HUES48 (cell line): ENCODE data around the gene GAREM1.

ENCODE experiments used
- H3K27ac ChIP-seq: one replicate; pipeline ENCODE4 v1.7.0; 2013; ENCODE audit warnings: low read depth, low read length, inconsistent platforms
- H3K27me3 ChIP-seq: 2 replicates; pipeline ENCODE4 v1.6.1; 2013; ENCODE audit warnings: mild to moderate bottlenecking, low read length; ENCODE audit not compliant: control insufficient read depth, insufficient read depth
- H3K36me3 ChIP-seq: 2 replicates; pipeline ENCODE4 v1.6.1; 2013; ENCODE audit warnings: low read length; ENCODE audit not compliant: control insufficient read depth, insufficient read depth
- H3K4me1 ChIP-seq: 2 replicates; pipeline ENCODE4 v1.6.1; 2013; ENCODE audit warnings: mild to moderate bottlenecking, low read length; ENCODE audit not compliant: control insufficient read depth, insufficient read depth
- H3K4me3 ChIP-seq: 2 replicates; pipeline ENCODE4 v1.5.1; 2013; ENCODE audit warnings: mild to moderate bottlenecking, low read depth, low read length
- H3K9ac ChIP-seq: 2 replicates; pipeline ENCODE4 v1.6.1; 2013; ENCODE audit warnings: mild to moderate bottlenecking, low read depth, low read length, moderate library complexity
- H3K9me3 ChIP-seq: 2 replicates; pipeline ENCODE4 v1.6.1; 2013; ENCODE audit warnings: low read length; ENCODE audit not compliant: control insufficient read depth, insufficient read depth

GAREM1 gene

GRCh38 chr18:32386471-32386870 lies 84.2 kb downstream of the GAREM1 start:
- Histone ChIP-seq H3K27me3 (no peaks in the 10 kb centered on the region), H3K9me3 (no peaks in the 10 kb centered on the region), H3K27ac (no peak overlapping the region), H3K9ac (no peak overlapping the region), H3K4me1 (no peaks in the 10 kb centered on the region; the same call in 1 of the 2 replicates), H3K4me3 (no peak overlapping the region), H3K36me3 (no peaks in the 10 kb centered on the region)

GRCh38 chr18:32383050-32383819 lies 87.4 kb downstream of the GAREM1 start:
- H3K36me3 ChIP-seq: no peaks in the 10 kb centered on the region
- H3K4me3 ChIP-seq: no peak overlapping the region
- no peak overlapping the region for H3K9ac ChIP-seq
- H3K4me1 ChIP-seq: no peaks in the 10 kb centered on the region; the same call in 1 of the 2 replicates
- H3K27me3 ChIP-seq: no peaks in the 10 kb centered on the region
- no peaks in the 10 kb centered on the region for H3K9me3 ChIP-seq
- no peak overlapping the region for H3K27ac ChIP-seq

- H3K4me1 ChIP-seq: no peaks in the 10 kb centered on the region; the same call in 1 of the 2 replicates
- H3K9ac ChIP-seq: no peak overlapping the region
- no peak overlapping the region for H3K27ac ChIP-seq
- H3K36me3 ChIP-seq: no peaks in the 10 kb centered on the region
- H3K27me3 ChIP-seq: no peaks in the 10 kb centered on the region
- no peaks in the 10 kb centered on the region for H3K9me3 ChIP-seq
- no peak overlapping the region for H3K4me3 ChIP-seq
These were observed 88.9 kb downstream of the GAREM1 start for GRCh38 chr18:32381761-32382160.

GRCh38 chr18:32380559-32380958 lies 90.1 kb downstream of the GAREM1 start:
- H3K4me3 ChIP-seq: no peak overlapping the region
- H3K9ac ChIP-seq: no peak overlapping the region
- no peaks in the 10 kb centered on the region for H3K9me3 ChIP-seq
- no peaks in the 10 kb centered on the region for H3K36me3 ChIP-seq
- no peak overlapping the region for H3K27ac ChIP-seq
- no peaks in the 10 kb centered on the region; the same call in 1 of the 2 replicates for H3K4me1 ChIP-seq
- H3K27me3 ChIP-seq: no peaks in the 10 kb centered on the region

GRCh38 chr18:32379891-32380290 lies 90.8 kb downstream of the GAREM1 start:
- Histone ChIP-seq H3K36me3 (no peaks in the 10 kb centered on the region), H3K4me3 (no peak overlapping the region), H3K9ac (no peak overlapping the region), H3K9me3 (no peaks in the 10 kb centered on the region), H3K27me3 (no peaks in the 10 kb centered on the region), H3K27ac (no peak overlapping the region), H3K4me1 (no peaks in the 10 kb centered on the region; the same call in 1 of the 2 replicates)

- Histone ChIP-seq H3K27me3 (no peaks in the 10 kb centered on the region), H3K9ac (no peak overlapping the region), H3K4me1 (no peaks in the 10 kb centered on the region), H3K4me3 (no peak overlapping the region), H3K27ac (no peak overlapping the region), H3K9me3 (no peaks in the 10 kb centered on the region), H3K36me3 (no peaks in the 10 kb centered on the region)
These were observed 92.0 kb downstream of the GAREM1 start for GRCh38 chr18:32378705-32379104.

- no peaks in the 10 kb centered on the region for H3K27me3 ChIP-seq
- H3K9me3 ChIP-seq: no peaks in the 10 kb centered on the region
- no peak overlapping the region for H3K4me3 ChIP-seq
- peaks cover 5% of the 10 kb centered on the region for H3K4me1 ChIP-seq
- no peak overlapping the region for H3K9ac ChIP-seq
- H3K27ac ChIP-seq: no peak overlapping the region
- no peaks in the 10 kb centered on the region for H3K36me3 ChIP-seq
These were observed 96.7 kb downstream of the GAREM1 start for GRCh38 chr18:32373995-32374394.

- peaks cover 5% of the 10 kb centered on the region for H3K4me1 ChIP-seq
- no peaks in the 10 kb centered on the region for H3K27me3 ChIP-seq
- no peak overlapping the region for H3K27ac ChIP-seq
- no peaks in the 10 kb centered on the region for H3K9me3 ChIP-seq
- H3K9ac ChIP-seq: no peak overlapping the region
- H3K36me3 ChIP-seq: no peaks in the 10 kb centered on the region
- H3K4me3 ChIP-seq: no peak overlapping the region
These were observed 97.2 kb downstream of the GAREM1 start for GRCh38 chr18:32373505-32373904.

GRCh38 chr18:32372381-32373061 lies 98.2 kb downstream of the GAREM1 start:
- Histone ChIP-seq H3K27ac (peak overlapping the region; percentile 34), H3K4me3 (no peak overlapping the region), H3K36me3 (no peaks in the 10 kb centered on the region), H3K4me1 (peaks cover 5% of the 10 kb centered on the region), H3K9ac (no peak overlapping the region), H3K9me3 (no peaks in the 10 kb centered on the region), H3K27me3 (no peaks in the 10 kb centered on the region)

GRCh38 chr18:32372047-32372380 lies 98.7 kb downstream of the GAREM1 start:
- H3K27ac ChIP-seq: peak overlapping the region; percentile 34
- no peak overlapping the region for H3K9ac ChIP-seq
- no peaks in the 10 kb centered on the region for H3K36me3 ChIP-seq
- peaks cover 5% of the 10 kb centered on the region for H3K4me1 ChIP-seq
- H3K27me3 ChIP-seq: no peaks in the 10 kb centered on the region
- no peak overlapping the region for H3K4me3 ChIP-seq
- no peaks in the 10 kb centered on the region for H3K9me3 ChIP-seq

GRCh38 chr18:32371384-32371783 lies 99.3 kb downstream of the GAREM1 start:
- Histone ChIP-seq H3K27ac (no peak overlapping the region), H3K27me3 (no peaks in the 10 kb centered on the region), H3K9ac (no peak overlapping the region), H3K4me1 (peaks cover 5% of the 10 kb centered on the region), H3K4me3 (no peak overlapping the region), H3K36me3 (no peaks in the 10 kb centered on the region), H3K9me3 (no peaks in the 10 kb centered on the region)
